Measurements from ENCODE around the gene SLIT3. TPM values are rescaled to one million over a fixed set of nuclear protein-coding genes. Genes with fewer than 3 reads are reported as not detected.

The SLIT3 gene
- total and polyA plus RNA-seq, 2 experiments from 2014 or later = 58.4 to 96.7 TPM

DNA sequence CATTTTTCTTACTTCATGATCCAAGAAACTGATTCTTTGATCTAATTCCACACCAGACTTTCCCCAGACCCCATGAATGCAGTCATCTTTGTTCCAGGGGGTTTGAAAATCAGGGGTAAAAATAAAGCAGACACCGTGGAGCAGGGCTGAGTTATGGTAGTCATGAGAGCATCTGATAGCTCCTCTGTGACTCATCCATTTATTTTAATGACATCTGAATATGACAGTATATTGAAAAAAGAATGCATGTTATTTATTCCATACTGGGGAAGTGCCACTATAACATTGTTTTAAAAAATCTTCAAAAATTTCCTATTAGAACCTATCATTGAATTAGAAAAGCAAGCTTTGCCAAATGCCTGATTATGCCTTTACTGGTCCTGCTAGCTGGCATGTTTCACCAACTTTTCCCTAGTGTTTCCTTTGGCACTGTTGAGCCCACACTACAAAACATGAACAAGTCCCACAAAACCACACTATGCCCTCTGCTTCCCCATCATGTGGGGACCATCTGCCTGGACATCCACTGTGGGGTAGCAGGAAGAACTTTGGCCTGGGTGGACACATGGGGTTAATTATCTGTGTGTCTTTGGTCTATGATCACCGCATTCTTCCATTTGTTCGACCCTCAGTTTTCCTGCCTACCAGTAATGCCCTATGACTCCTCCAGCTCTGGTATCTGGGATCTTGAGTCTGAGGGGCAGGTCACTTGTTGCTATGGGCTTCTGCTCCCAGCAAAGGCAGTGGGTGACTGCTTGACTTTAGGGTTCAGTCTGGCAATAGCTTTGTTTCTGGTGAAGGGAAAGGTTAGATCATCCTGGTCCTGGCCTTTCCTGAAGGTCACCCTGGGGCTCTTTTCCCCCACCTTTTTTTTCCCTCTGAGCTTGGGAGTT, 639.1 kb downstream of the SLIT3 start:
- Histone ChIP-seq H3K79me2 (no peaks in the 10 kb centered on the region), H3K4me2 (no peak overlapping the region), H3K4me1 (ENCODE audit: insufficient read depth) (peaks cover 10% of the 10 kb centered on the region), H3K27ac (no peak overlapping the region), H3K27me3 (no peaks in the 10 kb centered on the region), H3K9me2 (replicated peaks; ENCODE audit: insufficient read depth) (no peaks in the 10 kb centered on the region), H2AFZ (no peak overlapping the region), H4K20me1 (ENCODE audit: insufficient read depth, poor library complexity, severe bottlenecking) (no peaks in the 10 kb centered on the region), H3K4me3 (no peak overlapping the region), H3K9me3 (ENCODE audit: low read depth) (no peaks in the 10 kb centered on the region), H3K36me3 (replicated peaks; ENCODE audit: insufficient read depth, low read depth) (no peaks in the 10 kb centered on the region)
- no peak for TF ChIP-seq EZH2 (IDR thresholded peaks at IDR 0.05; ENCODE audit: borderline replicate concordance)
- no peak for TF ChIP-seq EZH2phosphoT487 (IDR thresholded peaks at IDR 0.05; ENCODE audit: low read depth, severe bottlenecking, unreplicated experiment)
- TF ChIP-seq, protein P1, sequence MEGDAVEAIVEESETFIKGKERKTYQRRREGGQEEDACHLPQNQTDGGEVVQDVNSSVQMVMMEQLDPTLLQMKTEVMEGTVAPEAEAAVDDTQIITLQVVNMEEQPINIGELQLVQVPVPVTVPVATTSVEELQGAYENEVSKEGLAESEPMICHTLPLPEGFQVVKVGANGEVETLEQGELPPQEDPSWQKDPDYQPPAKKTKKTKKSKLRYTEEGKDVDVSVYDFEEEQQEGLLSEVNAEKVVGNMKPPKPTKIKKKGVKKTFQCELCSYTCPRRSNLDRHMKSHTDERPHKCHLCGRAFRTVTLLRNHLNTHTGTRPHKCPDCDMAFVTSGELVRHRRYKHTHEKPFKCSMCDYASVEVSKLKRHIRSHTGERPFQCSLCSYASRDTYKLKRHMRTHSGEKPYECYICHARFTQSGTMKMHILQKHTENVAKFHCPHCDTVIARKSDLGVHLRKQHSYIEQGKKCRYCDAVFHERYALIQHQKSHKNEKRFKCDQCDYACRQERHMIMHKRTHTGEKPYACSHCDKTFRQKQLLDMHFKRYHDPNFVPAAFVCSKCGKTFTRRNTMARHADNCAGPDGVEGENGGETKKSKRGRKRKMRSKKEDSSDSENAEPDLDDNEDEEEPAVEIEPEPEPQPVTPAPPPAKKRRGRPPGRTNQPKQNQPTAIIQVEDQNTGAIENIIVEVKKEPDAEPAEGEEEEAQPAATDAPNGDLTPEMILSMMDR (IDR thresholded peaks at IDR 0.05; ENCODE audit: poor library complexity) = no peak
- no peak for DNase-seq (ENCODE audit: low spot score)
- 71% methylated on average over 3 of the region's 3 CpGs for WGBS (ENCODE audit: low lambda C conversion rate, missing lambda C conversion rate)

GRCh38 chr5:168660691-168661090, 640.2 kb downstream of the SLIT3 start:
- no peaks in the 10 kb centered on the region for H3K79me2 ChIP-seq
- no peaks in the 10 kb centered on the region for H3K36me3 ChIP-seq (replicated peaks; ENCODE audit: insufficient read depth, low read depth)
- no peak overlapping the region for H3K27ac ChIP-seq
- TF ChIP-seq, protein P1 (IDR thresholded peaks at IDR 0.05; ENCODE audit: poor library complexity) = no peak
- TF ChIP-seq EZH2phosphoT487 (IDR thresholded peaks at IDR 0.05; ENCODE audit: low read depth, severe bottlenecking, unreplicated experiment) (no peak), EZH2 (IDR thresholded peaks at IDR 0.05; ENCODE audit: borderline replicate concordance) (no peak)
- no peaks in the 10 kb centered on the region for H3K27me3 ChIP-seq
- H3K4me3 ChIP-seq = no peak overlapping the region
- H4K20me1 ChIP-seq (ENCODE audit: insufficient read depth, poor library complexity, severe bottlenecking) = no peaks in the 10 kb centered on the region
- no peaks in the 10 kb centered on the region for H3K9me2 ChIP-seq (replicated peaks; ENCODE audit: insufficient read depth)
- H3K4me1 ChIP-seq (ENCODE audit: insufficient read depth) = peaks cover 21% of the 10 kb centered on the region
- no peaks in the 10 kb centered on the region for H3K9me3 ChIP-seq (ENCODE audit: low read depth)
- H3K4me2 ChIP-seq = no peak overlapping the region
- DNase-seq (ENCODE audit: low spot score) = no peak
- no peak overlapping the region for H2AFZ ChIP-seq
- WGBS (ENCODE audit: low lambda C conversion rate, missing lambda C conversion rate) = 89% methylated on average over 4 of the region's 4 CpGs

GRCh38 chr5:168659286-168659847, 641.6 kb downstream of the SLIT3 start:
- Histone ChIP-seq H3K27me3 (no peaks in the 10 kb centered on the region), H3K9me2 (replicated peaks; ENCODE audit: insufficient read depth) (no peaks in the 10 kb centered on the region), H4K20me1 (ENCODE audit: insufficient read depth, poor library complexity, severe bottlenecking) (no peaks in the 10 kb centered on the region), H3K4me2 (no peak overlapping the region), H3K4me3 (no peak overlapping the region), H3K9me3 (ENCODE audit: low read depth) (no peaks in the 10 kb centered on the region), H3K4me1 (ENCODE audit: insufficient read depth) (peaks cover 34% of the 10 kb centered on the region), H3K36me3 (replicated peaks; ENCODE audit: insufficient read depth, low read depth) (no peaks in the 10 kb centered on the region), H2AFZ (no peak overlapping the region), H3K79me2 (no peaks in the 10 kb centered on the region), H3K27ac (peak overlapping the region; percentile 75)
- DNase-seq (ENCODE audit: low spot score) = peak; percentile 34
- 81% methylated on average over 5 of the region's 5 CpGs for WGBS (ENCODE audit: low lambda C conversion rate, missing lambda C conversion rate)
- TF ChIP-seq EZH2 (IDR thresholded peaks at IDR 0.05; ENCODE audit: borderline replicate concordance) = no peak
- no peak for TF ChIP-seq EZH2phosphoT487 (IDR thresholded peaks at IDR 0.05; ENCODE audit: low read depth, severe bottlenecking, unreplicated experiment)

GRCh38 chr5:168658394-168658793, 642.5 kb downstream of the SLIT3 start:
- H4K20me1 ChIP-seq (ENCODE audit: insufficient read depth, poor library complexity, severe bottlenecking) = no peaks in the 10 kb centered on the region
- H3K4me3 ChIP-seq = no peak overlapping the region
- H3K79me2 ChIP-seq = no peaks in the 10 kb centered on the region
- 74% methylated on average over 2 of the region's 2 CpGs for WGBS (ENCODE audit: low lambda C conversion rate, missing lambda C conversion rate)
- peaks cover 41% of the 10 kb centered on the region for H3K4me1 ChIP-seq (ENCODE audit: insufficient read depth)
- H2AFZ ChIP-seq = no peak overlapping the region
- H3K9me3 ChIP-seq (ENCODE audit: low read depth) = no peaks in the 10 kb centered on the region
- DNase-seq (ENCODE audit: low spot score) = no peak
- peak overlapping the region; percentile 41 for H3K27ac ChIP-seq
- no peaks in the 10 kb centered on the region for H3K9me2 ChIP-seq (replicated peaks; ENCODE audit: insufficient read depth)
- H3K4me2 ChIP-seq = no peak overlapping the region
- TF ChIP-seq, protein P1 (IDR thresholded peaks at IDR 0.05; ENCODE audit: poor library complexity) = no peak
- TF ChIP-seq EZH2 (IDR thresholded peaks at IDR 0.05; ENCODE audit: borderline replicate concordance) (no peak), EZH2phosphoT487 (IDR thresholded peaks at IDR 0.05; ENCODE audit: low read depth, severe bottlenecking, unreplicated experiment) (no peak)
- no peaks in the 10 kb centered on the region for H3K27me3 ChIP-seq
- H3K36me3 ChIP-seq (replicated peaks; ENCODE audit: insufficient read depth, low read depth) = no peaks in the 10 kb centered on the region
